Right kidney (tissue), 1 donor: ENCODE results near the gene WASHC1.
"Not testable (repeated sequence)": the region's sequence is repeated elsewhere in the genome, so short reads cannot be mapped to it uniquely, and the experiment has no call there.

Source experiments
- DNase-seq: peaks from one replicate; pipeline ENCODE4 v3.0.0-alpha.2; 2016

Gene WASHC1

DNA sequence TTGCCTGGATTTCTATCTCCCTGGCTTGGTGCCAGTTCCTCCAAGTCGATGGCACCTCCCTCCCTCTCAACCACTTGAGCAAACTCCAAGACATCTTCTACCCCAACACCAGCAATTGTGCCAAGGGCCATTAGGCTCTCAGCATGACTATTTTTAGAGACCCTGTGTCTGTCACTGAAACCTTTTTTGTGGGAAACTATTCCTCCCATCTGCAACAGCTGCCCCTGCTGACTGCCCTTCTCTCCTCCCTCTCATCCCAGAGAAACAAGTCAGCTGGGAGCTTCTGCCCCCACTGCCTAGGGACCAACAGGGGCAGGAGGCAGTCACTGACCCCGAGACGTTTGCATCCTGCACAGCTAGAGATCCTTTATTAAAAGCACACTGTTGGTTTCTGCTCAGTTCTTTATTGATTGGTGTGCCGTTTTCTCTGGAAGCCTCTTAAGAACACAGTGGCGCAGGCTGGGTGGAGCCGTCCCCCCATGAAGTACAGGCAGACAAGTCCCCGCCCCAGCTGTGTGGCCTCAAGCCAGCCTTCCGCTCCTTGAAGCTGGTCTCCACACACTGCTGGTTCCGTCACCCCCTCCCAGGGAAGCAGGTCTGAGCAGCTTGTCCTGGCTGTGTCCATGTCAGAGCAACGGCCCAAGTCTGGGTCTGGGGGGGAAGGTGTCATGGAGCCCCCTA lies 15.0 kb downstream of the WASHC1 start:
- not testable (repeated sequence) for DNase-seq

DNA sequence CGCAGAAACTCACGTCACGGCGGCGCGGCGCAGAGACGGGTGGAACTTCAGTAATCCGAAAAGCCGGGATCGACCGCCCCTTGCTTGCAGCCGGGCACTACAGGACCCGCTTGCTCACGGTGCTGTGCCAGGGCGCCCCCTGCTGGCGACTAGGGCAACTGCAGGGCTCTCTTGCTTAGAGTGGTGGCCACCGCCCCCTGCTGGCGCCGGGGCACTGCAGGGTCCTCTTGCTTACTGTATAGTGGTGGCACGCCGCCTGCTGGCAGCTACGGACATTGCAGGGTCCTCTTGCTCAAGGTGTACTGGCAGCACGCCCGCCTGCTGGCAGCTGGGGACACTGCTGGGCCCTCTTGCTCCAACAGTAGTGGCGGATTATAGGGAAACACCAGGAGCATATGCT lies 18.1 kb downstream of the WASHC1 start:
- DNase-seq = not testable (repeated sequence)

DNA sequence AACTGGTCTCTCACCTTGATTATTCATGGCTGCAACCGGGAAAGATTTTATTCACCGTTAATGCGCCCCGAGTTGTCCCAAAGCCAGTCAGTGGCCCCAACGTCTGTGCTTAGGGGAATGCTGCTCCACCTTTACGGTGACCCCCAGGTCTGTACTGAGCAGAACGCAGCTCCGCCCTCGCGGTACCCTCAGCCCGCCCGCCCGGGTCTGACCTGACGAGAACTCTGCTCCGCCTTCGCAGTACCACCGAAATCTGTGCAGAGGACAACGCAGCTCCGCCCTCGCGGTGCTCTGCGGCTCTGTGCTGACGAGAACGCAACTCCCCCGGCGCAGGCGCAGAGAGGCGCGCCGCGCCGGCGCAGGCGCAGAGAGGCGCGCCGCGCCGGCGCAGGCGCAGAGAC lies 18.6 kb downstream of the WASHC1 start:
- DNase-seq = not testable (repeated sequence)

DNA sequence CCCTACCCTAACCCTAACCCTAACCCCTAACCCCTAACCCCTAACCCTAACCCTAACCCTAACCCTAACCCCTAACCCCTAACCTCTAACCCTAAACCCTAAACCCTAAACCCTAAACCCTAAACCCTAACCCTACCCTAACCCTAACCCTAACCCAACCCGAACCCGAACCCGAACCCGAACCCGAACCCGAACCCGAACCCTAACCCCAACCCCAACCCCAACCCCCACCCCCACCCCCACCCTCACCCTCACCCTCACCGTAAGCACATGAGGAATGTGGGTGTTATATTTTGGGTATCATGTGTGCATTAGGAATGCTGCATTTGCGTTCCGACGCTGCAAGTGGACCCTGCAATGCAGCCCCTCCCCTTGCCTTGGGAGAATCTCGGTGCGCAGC lies 19.0 kb downstream of the WASHC1 start:
- DNase-seq = not testable (repeated sequence)
